Spleen (tissue), 7 donors: ENCODE data around the gene TCEA2.

Experiments used
- POLR2A ChIP-seq, 3 donors: fragments of 450-650 bp; IDR thresholded peaks; one replicate each; pipeline ENCODE4 v1.5.1; 2017; ENCODE audit warnings: antibody characterized with exemption in 3 of 3, mild to moderate bottlenecking in 1 of 3
- TF ChIP-seq, protein P1 (sequence below), 11 experiments: fragments of 200-600 bp in 7 of 11; fragments of 450-650 bp in 4 of 11; sonication (generic) in 4 of 11; IDR thresholded peaks in 8 of 11; conservative IDR thresholded peaks in 3 of 11; 1 replicate in 7 of 11; 2 replicates in 4 of 11; pipeline versions ENCODE4 v1.4.0 to v1.8.0; 2016 to 2021; ENCODE audit warnings: antibody characterized with exemption in 11 of 11, inconsistent platforms in 4 of 11, mild to moderate bottlenecking in 1 of 11
- donor health status: DM: no; HTN: no; CAD: no; lungs with moderate emphysema.
- donor health status: DM: no; HTN: no; CAD: no.
- donor health status: DM: no; HTN: no; CAD: no.

DNA sequence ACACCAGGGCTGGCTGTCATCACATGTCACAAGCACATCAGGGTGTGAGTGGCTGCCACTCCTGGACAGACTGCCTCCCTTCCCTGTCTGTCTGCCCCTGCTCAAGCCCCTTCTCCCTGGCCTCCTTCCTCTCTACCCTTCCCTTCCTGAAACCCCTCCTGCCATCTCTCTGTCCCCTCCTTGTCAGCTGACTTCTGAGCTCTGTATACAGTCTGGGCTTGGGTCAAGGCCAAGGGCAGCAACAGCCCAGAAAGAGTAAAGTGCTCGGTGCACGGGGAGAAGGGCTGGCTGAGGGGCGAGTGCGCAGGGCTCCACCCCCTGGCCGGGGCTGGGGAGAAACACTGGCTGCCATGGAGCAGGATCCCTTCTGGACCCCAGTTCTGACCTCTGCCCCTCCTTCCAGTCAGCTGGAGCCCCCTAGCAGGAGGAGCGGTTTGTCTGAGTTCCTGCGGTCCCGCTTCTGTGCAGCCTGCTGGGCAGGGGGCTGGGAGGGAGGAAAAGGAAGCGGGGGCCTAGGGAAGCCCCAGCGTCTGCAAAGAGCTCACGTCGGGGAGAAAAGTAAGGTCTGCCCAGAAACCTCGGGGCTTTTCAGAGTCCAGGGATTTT is 19.2 kb downstream of the TCEA2 start:
- TF ChIP-seq, protein P1, sequence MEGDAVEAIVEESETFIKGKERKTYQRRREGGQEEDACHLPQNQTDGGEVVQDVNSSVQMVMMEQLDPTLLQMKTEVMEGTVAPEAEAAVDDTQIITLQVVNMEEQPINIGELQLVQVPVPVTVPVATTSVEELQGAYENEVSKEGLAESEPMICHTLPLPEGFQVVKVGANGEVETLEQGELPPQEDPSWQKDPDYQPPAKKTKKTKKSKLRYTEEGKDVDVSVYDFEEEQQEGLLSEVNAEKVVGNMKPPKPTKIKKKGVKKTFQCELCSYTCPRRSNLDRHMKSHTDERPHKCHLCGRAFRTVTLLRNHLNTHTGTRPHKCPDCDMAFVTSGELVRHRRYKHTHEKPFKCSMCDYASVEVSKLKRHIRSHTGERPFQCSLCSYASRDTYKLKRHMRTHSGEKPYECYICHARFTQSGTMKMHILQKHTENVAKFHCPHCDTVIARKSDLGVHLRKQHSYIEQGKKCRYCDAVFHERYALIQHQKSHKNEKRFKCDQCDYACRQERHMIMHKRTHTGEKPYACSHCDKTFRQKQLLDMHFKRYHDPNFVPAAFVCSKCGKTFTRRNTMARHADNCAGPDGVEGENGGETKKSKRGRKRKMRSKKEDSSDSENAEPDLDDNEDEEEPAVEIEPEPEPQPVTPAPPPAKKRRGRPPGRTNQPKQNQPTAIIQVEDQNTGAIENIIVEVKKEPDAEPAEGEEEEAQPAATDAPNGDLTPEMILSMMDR (IDR thresholded peaks at IDR 0.05 in 8 of 11, conservative IDR thresholded peaks at IDR 0.05 in 3 of 11), result no peak
- no peak for TF ChIP-seq POLR2A (IDR thresholded peaks at IDR 0.05)
